HG02678 (cell line): ENCODE data around the gene SORL1.
A peak's percentile ranks its signal among the peaks of the same experiment; 100 is the strongest.

Source experiments
- ATAC-seq: cut with Tn5 transposase; IDR thresholded peaks from one replicate; pipeline ENCODE4 v1.9.1; 2021; ENCODE audit warnings: mild to moderate bottlenecking, moderate library complexity; ENCODE audit not compliant: unreplicated experiment

SORL1 gene

DNA sequence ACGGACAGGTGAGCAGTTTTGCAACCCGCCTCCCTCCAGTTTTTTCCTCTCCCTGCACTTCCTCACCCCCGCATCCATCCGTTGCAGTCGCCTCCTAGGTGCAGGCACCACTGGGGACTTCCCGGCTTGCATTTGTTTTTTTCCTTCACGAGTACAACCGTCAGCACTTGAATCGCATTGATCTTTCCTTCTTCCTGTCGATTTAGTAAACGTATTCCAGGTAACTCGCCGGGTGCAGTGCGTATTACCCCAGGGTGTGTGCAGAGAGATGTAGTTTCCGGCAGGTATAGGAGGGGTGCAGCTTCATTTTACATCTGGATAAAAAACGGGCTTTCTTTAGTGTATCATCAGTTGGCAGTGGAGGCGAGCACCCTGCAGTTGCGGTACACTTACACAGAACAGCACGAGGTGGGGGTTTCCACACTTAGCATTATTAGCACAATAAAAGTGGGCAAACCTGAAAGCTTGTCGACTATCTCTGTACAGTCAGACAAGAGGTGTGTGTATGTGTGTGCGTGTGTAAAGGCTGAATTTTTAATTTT lies 566 bp downstream of the SORL1 start, which contains the start of gene SORL1-AS1:
SORL1-AS1 (minus strand) TSS at position 359 of the 542 bp plus-strand sequence.
- ATAC-seq = peak; percentile 30

DNA sequence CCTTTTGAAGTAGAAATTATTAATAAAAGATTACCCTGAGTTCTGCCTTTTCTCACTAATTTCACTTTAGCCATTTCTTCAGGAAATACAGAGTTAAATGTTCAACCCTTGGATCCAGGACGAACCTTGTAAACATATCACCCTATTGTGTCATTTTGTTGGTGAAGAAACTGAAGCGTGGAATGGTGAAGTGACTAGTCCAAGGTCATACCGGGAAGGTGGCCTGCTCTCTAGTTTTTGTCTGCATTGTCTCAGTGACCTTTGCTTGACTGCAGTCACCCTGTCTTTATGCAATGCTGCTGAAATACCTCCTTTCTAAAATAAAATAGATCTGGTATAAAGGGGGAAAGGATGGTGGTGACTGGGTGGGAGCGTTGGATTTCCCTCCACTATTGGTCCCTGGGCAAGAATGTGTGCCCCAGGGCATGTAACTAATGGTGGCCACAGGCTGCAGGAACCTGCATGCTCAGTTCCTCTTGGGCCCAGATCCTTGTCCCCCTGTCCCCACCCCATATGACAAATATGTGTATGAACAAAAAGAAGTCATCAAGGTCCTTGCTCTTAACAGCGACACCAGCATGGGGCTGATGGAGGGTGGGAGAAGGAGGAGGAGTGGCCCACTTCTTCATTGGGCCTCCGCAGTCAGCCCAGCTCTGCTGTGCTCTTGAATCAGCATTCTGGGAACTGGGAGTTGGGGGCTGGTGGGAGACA lies 1.6 kb downstream of the SORL1 start:
- ATAC-seq = no peak

DNA sequence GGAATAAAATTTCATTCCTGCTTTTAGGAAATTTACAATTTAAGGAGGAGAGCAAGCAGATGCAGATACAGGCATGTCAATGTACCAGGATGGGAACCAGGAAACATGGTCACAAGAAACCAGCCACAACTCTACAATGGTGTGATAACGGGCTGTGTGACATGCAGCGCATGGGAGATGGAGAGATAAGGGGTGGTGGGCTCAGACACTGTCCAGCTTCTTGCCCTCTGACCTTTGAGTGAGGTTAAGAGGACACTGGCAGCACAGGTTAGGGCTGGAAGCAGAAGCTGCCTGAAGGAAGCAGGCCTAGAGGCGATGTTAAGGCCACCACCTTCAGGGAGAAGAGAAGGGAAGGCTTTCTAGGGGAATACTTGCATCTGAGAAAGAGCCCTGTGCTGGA lies 3.0 kb downstream of the SORL1 start:
- no peak for ATAC-seq

DNA sequence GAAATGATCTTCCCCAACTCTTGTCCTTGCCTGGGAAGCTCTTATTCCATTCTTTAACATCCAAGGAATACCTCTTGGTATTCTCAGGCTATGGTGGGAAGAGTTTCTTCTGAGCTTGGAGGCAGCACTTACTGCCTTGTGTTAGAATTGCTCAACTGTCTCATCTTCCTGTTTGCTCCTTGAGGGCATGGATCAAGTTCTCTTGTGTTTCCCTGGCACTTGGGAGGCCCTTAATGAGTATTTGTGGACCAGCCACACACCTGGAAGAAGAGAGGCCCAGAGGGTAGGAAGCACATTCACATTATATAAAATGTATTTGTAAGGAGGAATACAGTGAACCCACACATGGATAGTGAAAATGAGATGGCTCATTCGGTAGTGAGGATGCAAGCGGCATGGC lies 4.0 kb downstream of the SORL1 start:
- ATAC-seq = no peak

DNA sequence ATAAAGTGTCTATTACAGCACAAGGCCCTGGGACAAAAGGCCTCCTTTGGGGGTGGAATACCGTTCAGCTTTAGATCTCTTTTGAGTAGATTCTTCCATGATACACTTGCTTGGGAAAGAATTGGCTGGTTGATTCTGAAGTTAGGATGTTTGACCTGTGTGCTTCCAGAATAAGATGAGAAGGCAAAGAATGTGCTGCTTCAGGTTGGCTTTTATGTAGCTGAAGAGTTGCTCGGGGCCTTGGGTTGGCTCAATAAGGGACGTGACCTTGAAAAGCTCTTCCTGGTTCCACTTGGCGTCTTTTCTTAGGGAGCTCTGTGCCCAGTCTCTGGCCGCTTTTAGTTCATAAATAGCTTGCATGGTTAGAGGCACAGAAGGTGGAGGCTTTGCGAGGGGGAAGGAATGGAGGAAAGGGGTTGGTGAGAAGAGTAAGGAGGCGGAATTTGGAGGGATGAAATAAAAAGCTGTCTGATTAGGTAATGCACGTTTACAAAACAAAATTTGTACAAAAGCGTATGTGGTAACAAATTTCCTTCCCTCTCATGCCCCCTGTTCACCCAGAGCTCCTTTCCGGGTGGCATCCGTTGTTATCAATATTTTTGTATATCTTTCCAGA lies 4.8 kb downstream of the SORL1 start:
- ATAC-seq = no peak

DNA sequence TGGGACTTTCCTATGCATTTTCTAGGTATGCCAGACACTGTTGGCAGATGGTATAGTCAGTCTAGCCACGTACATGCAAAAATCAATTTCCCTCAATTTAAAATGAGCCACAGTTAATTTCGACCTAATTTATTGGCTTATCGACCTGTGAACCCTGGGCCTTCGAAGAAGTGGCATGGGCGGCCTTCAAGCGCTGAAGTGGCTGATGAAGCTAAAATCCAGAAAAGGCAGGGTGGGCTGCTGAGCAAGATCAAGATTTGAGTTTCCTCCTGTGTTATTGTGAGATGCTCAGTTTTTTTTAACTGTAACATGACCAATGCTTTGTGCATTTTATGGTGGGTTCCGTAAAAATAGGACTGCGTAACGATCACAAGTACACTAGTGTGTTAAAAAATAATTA lies 6.4 kb downstream of the SORL1 start:
- ATAC-seq = no peak

DNA sequence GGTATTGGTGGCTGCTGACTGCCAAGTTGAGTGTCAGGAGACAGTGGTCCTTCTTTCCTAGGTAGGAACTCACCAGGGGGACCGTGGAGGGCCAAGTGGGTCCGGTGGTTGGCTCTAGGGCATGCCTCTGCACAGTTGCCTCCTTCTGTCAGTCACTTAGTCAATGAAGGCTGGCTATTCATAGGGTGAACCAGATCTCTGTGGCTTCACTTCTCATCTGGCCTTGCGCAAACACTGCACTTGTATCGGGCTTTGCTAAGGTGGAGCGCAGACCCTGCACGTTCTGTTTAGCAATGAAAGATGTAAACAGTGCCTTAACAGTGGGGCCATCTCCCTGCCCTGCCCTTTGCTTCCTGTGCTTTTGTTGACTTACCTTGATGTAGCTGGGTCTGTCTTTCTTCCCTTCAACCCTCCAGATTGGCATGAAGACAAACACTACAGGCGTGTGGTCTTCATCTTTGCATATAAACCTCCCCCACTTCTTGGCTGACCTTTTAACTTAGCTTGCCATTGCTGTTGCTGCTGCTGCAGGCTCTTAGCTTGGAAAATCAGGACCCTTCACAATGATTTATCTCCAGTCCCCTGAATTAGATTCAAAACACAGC lies 7.4 kb downstream of the SORL1 start:
- ATAC-seq = no peak

DNA sequence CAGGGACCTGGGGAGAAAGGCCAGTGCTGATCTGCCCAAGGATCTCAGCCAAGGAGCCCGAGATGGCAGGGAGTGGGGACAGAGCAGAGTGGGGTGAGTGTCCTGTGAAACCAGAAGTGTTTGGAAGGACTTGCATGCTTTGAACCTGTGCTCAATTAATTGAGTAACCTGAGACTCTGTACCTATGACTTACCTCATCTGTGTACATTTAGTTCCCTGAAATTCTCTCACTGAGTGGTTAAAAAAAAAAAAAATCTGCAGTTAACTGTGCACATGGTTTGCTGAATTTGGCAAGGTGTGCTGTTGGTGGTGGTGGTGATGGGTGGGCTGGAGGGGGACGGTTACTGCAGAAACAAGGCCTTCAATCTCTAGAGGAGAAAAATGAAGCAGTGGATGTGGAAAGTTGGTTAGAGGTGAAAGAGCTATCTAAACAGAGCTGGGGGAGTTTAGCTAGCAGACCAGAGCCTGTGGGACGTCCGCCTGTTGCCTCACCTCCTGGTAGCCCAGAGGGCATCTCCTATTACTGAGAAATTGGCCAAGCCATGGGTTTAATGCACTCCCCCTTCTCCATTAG lies 8.9 kb downstream of the SORL1 start:
- ATAC-seq = no peak

DNA sequence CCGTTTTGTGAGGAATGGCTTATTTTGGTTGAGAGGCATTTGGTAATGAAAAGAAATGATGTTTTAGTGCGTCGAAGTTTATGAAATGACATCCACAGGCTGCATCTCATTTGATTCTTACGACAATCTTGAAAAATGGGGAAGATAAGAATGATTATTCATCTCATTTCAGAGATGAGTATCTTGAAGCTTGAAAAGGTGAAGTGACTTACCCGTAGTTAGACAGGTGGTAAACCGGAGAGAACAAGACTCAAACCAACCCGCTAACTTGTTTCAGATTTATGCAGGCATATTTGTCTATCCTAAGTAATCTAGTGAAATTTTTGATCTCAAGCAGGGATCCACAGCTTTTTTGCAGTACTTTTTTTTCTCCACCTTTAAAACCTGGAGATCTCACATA lies 9.7 kb downstream of the SORL1 start:
- ATAC-seq = no peak

DNA sequence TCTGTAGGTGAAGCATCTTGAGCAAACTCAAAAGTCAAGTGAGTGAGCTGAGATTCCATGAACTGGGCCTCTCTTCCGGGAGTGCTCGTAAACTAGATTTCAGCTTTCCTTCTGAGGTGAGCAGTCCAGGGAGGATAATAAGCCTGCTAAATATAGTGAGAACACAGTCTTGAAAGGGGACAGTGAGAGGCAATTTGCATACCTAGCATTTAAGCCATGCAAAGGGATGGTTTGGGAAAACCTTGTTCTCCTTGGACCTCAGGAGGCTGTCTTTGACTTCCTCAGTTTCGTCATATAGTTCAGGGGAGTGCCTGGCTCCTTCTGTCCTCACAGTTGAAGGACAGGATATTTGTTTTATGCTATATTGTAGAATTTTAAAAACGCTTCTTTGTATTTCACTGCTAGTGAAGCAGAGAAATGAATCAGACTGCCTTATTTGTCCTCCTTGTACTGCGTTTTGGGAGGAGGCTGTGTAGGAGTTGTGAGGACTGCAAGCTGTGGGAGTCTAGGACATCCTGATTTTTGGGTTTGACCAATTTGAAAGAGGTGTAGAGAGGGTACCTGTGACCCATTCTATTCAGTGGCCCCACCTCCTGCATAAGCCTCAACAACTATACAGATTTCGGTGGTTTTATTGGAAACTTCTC lies 11.7 kb downstream of the SORL1 start:
- no peak for ATAC-seq

DNA sequence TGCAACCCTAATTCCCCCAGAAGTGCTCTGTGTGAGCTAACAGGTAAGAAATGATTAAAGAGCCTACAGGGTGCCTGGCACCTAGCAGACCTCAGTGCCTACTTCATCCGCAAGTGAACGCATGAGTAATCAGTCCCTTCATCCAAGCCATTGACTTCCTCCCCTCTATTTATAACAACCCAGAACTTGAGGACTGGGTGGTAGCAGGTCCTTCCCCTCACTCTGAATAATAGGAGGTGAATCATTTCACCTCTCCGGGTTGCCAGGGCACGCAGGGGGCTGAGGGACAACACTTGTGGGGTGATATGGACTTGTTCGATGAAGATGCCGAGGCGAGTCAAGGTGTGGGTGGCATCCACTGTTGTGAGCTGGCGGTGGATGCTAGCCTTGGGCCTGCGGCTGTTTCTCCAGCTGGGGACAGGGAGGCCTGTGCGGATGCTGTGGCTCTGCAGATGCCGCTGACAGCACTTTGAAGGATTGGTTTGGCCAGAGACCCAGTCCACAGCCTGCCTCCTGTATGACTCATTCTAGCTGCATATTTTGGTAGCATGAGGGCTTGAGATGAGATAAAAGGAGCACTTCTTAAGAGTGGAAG lies 12.3 kb downstream of the SORL1 start:
- peak; percentile 42 for ATAC-seq

DNA sequence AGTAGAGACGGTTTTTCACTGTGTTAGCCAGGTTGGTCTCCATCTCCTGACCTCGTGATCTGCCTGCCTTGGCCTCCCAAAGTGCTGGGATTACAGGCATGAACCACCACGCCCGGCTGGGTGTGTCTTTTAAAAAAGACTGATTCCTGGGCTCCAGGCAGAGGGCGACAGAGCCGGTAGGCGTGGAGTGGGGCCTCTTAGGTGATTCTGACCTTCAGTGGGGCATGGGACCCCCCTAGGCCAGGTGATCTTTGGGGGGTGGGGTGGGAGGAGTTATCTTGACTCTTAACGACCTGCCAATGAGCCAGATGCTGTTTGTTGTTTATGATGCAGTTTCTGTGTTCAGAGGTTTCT lies 13.6 kb downstream of the SORL1 start:
- no peak for ATAC-seq

DNA sequence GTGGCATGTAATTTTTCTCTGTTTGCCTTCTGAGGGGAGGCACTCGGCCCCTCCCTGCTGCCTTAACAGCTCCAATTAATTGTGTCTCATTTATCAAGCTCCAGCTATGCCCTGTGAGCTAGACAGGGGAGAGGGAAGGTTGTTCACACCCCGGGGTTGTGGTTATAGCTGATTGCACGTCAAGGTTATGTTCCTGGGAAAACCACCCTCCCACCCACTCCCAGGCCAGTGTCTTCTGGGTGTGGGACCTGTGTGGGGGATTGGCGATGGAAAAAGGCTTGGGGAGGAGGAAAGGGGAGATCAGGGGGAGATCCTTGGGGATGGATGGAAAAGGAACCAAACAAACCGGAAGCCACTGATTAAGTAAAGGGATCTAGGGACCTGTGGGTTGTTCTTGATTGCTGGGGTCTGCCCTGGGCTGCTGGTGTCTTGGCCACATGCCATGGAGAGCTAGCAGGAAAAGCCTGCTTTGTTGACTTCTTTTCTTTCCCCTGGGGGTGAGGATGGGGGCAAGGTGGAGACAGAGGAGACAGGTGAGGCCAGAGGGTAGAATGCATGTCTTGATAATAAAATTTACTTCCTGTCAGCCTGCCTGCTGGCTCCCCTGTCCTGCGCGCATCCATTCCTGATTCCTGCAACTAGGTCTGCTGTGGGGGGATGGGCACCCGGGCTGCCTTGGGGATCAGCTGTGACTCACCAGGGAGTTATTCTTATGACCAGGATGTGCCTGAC lies 14.1 kb downstream of the SORL1 start:
- ATAC-seq = no peak

DNA sequence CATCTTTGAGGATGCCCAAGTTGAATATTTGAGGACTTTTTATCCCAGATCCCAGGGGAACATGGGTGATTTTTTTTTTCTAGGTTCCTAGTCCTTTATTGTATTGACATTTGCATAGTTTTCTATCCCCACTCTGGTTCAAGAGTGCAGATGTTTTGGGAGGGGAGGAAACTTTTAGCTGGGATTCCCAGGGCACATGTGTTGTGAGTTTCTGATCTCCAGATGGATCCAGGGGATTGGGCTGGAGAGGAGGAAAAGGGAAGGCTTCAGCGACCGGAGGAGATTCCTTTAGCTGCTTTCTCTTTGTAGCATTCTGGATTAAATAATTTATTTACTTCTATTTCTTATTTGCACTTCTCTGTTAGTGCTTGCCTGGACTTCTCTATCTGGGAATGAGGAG lies 15.4 kb downstream of the SORL1 start:
- no peak for ATAC-seq

DNA sequence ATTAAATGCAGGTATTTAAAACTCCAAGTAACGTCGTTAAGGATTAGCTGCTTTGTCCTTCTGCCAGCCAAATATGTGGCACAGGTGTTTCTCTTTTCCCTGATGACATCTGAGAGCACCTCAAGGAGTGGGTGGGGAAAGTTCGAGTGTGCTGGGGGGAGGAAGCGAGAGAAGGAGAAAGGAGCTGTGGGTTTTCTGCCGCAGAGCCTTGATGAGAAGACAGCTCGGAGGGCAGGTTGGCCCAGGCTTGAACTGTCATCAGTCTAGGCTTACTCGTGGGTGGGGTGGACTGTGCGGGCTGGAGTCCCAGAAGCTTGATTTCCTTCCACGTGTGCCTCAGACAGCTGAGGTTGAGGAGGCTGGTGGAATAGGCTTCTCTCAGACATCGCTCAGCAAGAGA lies 15.9 kb downstream of the SORL1 start:
- peak; percentile 66 for ATAC-seq

DNA sequence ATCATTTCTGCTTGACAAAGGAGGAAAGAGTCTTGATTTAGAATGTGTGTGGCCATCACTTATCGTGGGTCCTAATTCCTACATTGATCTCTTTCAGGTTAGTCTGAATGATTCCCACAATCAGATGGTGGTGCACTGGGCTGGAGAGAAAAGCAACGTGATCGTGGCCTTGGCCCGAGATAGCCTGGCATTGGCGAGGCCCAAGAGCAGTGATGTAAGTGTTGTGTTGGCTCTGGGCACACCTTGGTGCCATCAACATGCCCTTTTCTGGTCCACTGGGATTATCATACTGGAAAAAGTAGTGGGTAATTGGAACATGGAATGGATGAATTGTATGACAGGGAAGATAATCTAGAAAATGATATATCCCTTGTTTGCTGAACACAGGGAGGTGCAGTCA lies 17.8 kb downstream of the SORL1 start:
- no peak for ATAC-seq

DNA sequence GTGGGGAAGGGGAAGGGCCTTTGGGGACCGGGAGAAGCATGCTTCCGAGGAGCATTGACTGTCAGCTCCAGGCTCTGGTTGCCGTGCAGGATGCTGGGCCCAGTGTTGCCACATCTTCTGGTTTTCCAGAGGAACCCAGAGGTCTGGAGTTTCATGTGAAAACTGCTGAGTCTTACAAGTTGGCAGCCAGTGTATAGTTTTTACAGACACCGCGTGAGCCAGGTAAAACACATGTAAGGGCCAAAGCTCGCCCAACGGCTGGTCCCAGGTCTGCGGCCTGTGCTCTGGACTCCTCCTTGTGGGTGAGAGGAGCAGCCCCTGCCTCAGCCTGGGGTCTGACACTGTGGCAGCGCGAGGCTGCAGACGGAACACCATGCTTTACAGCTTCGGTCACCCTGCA lies 19.1 kb downstream of the SORL1 start:
- no peak for ATAC-seq

DNA sequence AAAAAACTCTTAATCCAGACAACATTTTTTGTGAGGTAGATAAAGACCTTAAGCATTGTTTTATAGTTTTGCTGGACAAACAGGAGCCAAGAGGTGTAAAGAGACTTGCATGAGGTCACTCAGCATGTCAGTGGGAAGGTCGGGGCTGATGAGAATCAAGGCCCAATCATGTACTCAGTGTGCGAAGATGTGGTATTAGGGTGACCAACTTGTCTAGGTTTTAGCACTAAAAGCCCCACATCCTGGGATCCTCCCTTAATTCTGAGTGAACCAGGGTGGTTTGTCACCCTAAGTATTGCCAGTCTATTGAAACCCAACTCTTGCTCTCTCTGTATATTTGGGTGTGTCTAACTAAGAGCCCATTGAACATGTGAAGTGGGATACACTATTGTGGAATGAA lies 20.2 kb downstream of the SORL1 start:
- no peak for ATAC-seq

DNA sequence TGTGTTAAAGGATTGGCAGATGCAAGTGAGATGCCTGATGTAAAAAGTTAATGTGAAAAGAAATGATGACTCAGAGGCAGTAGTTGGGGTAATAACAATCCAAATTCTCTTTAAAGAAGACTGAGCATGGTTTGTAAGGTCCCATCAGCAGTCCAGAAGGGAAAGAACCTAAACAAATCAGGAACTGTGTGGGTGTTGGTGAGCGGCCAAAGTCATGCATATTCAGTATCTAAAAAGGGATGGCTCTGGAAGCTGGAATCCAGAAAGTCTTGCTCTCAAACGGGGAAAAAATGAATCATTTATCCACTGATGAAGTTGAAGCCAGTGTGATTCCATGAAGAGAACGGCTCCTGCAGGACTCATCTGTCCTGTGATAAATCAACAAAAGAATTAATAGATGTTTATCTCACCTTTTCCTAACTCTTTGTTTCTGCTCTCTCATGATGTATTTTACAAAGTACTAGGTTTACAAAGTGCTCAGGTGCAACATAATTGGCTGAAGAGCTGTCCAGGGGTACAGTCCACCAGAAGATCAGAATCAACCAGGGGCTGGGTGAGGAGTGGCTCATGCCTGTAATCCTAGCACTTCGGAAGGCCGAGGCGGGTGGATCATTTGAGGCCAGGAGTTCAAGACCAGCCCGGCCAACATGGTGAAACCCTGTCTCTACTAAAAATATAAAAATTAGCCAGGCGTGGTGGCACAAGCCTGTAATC lies 21.1 kb downstream of the SORL1 start:
- ATAC-seq = no peak

DNA sequence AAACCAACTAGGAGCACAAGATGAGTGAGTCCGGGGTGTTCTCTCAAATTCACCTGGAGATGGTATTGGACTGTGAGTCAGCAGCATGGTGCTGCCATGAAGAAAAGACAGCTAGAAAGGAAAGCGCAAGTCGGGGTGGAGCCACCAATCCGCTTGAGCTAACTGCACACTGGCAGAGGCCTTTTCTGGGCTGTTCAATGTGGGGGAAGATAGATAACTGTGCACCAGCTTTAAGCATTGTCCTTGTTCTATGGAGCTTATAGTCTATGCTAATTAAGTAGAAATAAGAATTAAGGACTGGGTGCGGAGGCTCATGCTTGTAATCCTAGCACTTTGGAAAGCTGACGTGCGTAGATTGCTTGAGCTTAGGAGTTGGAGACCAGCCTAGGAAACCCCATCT lies 22.6 kb downstream of the SORL1 start:
- no peak for ATAC-seq
